BJ (cell line): ENCODE results near the gene TMEM88. TPM values are rescaled to one million over a fixed set of nuclear protein-coding genes. Genes with fewer than 3 reads are reported as not detected.

ENCODE experiments used
- CTCF ChIA-PET: fragments of 350-600 bp; formaldehyde crosslinking; extraction: SDS; loops from one replicate; lab custom pipeline; 2021; ENCODE audit warnings: antibody characterized with exemption, inconsistent platforms; lab: Yijun Ruan, JAX
- POLR2A ChIA-PET: fragments of 300-600 bp; sonication (Branson Sonifier 250); formaldehyde crosslinking; extraction: SDS; loops from one replicate; lab custom pipeline; 2021; ENCODE audit warnings: antibody characterized with exemption; lab: Charles Lee
- DNase-seq: peaks from one replicate; pipeline ENCODE4 v3.0.0-alpha.2; 2011; ENCODE audit warnings: low read depth
- H3K27me3 ChIP-seq: 2 replicates; pipeline ENCODE4 v1.6.0; 2011; ENCODE audit warnings: low read length; ENCODE audit not compliant: control insufficient read depth, insufficient read depth
- H3K36me3 ChIP-seq: 2 replicates; pipeline ENCODE4 v1.5.1; 2011; ENCODE audit warnings: low read length; ENCODE audit not compliant: control insufficient read depth, insufficient read depth
- H3K4me3 ChIP-seq: 2 replicates; pipeline ENCODE4 v1.5.1; 2011; ENCODE audit warnings: low read depth, mild to moderate bottlenecking, control low read depth, low read length
- polyA plus RNA-seq: library from polyadenylated mRNA; depleted of rRNA; stranded (reverse); fragments of >200 nt; gene quantifications from 2 replicates; pipeline ENCODE4 v1.2.3, GENCODE V29; 2011
- TF ChIP-seq, protein P1 (sequence below): IDR thresholded peaks from 2 replicates; pipeline ENCODE4 v1.5.1; 2011; ENCODE audit warnings: low read depth, mild to moderate bottlenecking, control low read depth, inconsistent platforms, low read length, moderate library complexity; ENCODE audit not compliant: insufficient read depth

TMEM88 gene
- polyA plus RNA-seq, 1 experiment = 0.29 TPM

- ChIA-PET POLR2A (interaction anchor here (0.7 kb wide), 1 partner anchor 43 kb away, joined by 4 read pairs; no protein-coding TSS in a partner anchor), CTCF (interaction anchor here (0.8 to 1.3 kb wide), 3 partner anchors 10 to 21 kb away, joined by 3 to 4 read pairs (median 3); no protein-coding TSS in a partner anchor)
- no peak for DNase-seq
- Histone ChIP-seq H3K36me3 (peaks cover 16% of the 10 kb centered on the region), H3K27me3 (no peaks in the 10 kb centered on the region), H3K4me3 (peak overlapping the region; percentile 74)
- TF ChIP-seq, protein P1, sequence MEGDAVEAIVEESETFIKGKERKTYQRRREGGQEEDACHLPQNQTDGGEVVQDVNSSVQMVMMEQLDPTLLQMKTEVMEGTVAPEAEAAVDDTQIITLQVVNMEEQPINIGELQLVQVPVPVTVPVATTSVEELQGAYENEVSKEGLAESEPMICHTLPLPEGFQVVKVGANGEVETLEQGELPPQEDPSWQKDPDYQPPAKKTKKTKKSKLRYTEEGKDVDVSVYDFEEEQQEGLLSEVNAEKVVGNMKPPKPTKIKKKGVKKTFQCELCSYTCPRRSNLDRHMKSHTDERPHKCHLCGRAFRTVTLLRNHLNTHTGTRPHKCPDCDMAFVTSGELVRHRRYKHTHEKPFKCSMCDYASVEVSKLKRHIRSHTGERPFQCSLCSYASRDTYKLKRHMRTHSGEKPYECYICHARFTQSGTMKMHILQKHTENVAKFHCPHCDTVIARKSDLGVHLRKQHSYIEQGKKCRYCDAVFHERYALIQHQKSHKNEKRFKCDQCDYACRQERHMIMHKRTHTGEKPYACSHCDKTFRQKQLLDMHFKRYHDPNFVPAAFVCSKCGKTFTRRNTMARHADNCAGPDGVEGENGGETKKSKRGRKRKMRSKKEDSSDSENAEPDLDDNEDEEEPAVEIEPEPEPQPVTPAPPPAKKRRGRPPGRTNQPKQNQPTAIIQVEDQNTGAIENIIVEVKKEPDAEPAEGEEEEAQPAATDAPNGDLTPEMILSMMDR = peak; percentile 24; the same call in 1 of the 2 replicates
Observed at GRCh38 chr17:7886227-7887037, 31.6 kb downstream of the TMEM88 start.

DNA sequence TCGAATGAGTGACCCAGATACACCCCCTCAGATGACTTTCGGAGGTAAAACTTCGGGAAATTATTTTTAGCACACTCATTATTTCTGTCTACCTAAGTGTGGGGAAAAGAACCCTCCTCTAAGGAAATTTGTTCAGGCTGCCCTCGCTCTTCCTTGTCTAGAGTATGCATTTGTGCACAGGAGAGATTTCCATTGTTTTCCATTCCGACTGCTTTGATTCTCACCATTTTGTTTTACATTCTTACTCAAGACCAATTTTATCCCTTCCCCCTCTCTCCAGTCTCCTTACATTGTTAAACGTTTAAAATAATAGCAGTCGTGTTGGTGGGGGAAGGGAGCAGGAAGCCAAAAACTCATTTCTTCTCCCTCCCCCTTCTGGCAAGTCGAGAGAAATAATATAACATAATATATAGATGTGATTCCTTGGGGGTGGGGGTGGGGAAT lies 32.2 kb downstream of the TMEM88 start:
- Histone ChIP-seq H3K36me3 (peaks cover 14% of the 10 kb centered on the region), H3K27me3 (no peaks in the 10 kb centered on the region), H3K4me3 (peak overlapping the region; percentile 74)
- no peak for DNase-seq
- ChIA-PET CTCF (no interaction called here), POLR2A (no interaction called here)
- TF ChIP-seq, protein P1 = 0 out of 2 replicates have a peak, but pooled peaks have one; percentile 6

DNA sequence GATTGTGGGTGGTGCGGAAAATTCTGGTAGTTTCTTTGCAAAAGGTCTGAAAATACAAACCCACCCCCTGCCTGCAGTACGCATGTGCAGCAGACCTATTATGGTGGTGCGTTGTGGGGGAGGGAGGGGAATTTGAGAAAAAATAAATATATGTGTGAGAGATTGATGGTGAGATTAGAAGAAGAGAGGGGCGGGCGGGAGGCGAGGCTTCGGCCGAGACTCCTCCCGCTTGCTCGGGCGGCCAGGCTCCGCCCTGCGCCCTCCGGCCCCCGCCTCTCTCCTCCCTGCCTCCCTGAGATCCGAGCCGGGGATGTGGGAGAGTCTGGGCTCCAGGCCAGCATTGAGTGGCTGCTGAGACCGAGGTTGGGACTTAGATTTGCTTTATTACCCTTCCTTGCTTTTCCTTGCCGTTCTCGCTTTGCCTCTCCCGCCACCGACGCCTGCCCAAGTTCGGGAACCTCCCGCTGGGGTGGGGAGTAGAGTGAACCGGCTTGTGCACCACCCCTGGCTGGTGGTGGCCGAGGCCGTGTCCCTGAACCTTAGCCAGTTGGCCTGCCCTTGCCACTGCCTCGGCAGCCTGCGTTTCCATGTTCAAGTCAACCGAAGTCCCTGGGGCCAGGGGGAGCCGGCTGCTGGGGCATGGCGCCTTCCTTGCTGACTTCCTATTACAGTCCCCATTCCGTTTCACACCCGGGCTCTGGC lies 32.8 kb downstream of the TMEM88 start:
- Histone ChIP-seq H3K4me3 (peak overlapping the region; percentile 74), H3K36me3 (peaks cover 14% of the 10 kb centered on the region), H3K27me3 (no peaks in the 10 kb centered on the region)
- POLR2A ChIA-PET = no interaction called here
- CTCF ChIA-PET = interaction anchor here (2.7 kb wide), 1 partner anchor 102 kb away, joined by 9 read pairs; no protein-coding TSS in a partner anchor
- TF ChIP-seq, protein P1 = no peak
- peak; percentile 88 for DNase-seq

DNA sequence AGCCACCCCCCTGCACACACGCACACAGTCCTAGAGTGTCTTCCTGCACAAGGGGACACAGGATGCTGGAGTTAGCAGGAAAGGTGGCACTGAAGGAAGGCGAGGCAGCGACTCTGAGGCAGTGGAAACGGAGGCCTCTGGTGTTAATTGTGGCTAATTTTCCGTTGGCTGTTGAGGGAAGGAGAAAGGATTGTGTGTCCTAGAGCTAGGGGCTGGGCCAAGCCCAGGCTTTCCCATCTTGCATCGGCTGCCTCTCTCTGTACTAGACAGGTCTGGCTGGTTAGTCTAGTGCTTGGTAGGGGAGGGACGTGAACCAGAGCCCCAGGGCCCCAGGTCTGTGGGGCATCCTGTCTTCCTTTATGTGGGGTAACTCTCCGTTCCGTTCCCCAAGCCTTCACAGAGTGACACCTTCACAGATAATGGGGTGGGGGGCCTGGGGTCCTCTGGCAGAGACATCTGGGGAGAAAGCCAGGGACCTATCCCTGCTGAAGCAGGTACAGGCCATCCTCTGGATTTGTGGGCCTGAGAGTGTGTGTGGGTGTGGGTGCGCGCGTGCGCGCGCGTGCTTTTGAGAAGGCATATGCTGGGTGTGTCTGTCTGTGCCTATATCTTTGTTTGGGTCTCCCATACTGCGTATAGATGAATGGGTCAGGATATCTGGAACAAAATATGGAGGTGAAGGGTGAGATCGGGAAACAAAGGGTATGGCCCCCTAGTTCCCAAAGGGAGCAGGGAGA lies 33.5 kb downstream of the TMEM88 start, which contains the start of gene CHD3:
Gene CHD3 (plus strand): TSS at position 606 of the 737 bp plus-strand sequence. CDS start 212 bp downstream, outside the sequence.
- Histone ChIP-seq H3K4me3 (peak within 1 kb of the TSS; percentile 50), H3K36me3 (peaks cover 16% of the 10 kb centered on the region), H3K27me3 (no peaks in the 10 kb centered on the region)
- TF ChIP-seq, protein P1 = no peak
- ChIA-PET CTCF (interaction anchor here (0.8 to 2.7 kb wide), 7 partner anchors 10 to 271 kb away, joined by 3 to 9 read pairs (median 4); partner anchors contain the start of gene RNF227), POLR2A (no interaction called here)
- DNase-seq = no peak
